Choroid plexus epithelial cell (primary cell): ENCODE results near the gene CEP70.
A peak's percentile ranks its signal among the peaks of the same experiment; 100 is the strongest.
"Not testable (repeated sequence)": the region's sequence is repeated elsewhere in the genome, so short reads cannot be mapped to it uniquely, and the experiment has no call there.

Source experiments
- DNase-seq: peaks from one replicate; pipeline ENCODE4 v3.0.0-alpha.2; 2010; ENCODE audit warnings: low read depth
- H3K4me3 ChIP-seq: 2 replicates; pipeline ENCODE4 v1.5.1; 2011; ENCODE audit warnings: low read depth, mild to moderate bottlenecking, control low read depth, low read length, moderate library complexity
- TF ChIP-seq, protein P1 (sequence below): conservative IDR thresholded peaks from 2 replicates; pipeline ENCODE4 v1.5.1; 2011; ENCODE audit warnings: low read depth, mild to moderate bottlenecking, control low read depth, inconsistent platforms, low read length, moderate library complexity

CEP70 gene

DNA sequence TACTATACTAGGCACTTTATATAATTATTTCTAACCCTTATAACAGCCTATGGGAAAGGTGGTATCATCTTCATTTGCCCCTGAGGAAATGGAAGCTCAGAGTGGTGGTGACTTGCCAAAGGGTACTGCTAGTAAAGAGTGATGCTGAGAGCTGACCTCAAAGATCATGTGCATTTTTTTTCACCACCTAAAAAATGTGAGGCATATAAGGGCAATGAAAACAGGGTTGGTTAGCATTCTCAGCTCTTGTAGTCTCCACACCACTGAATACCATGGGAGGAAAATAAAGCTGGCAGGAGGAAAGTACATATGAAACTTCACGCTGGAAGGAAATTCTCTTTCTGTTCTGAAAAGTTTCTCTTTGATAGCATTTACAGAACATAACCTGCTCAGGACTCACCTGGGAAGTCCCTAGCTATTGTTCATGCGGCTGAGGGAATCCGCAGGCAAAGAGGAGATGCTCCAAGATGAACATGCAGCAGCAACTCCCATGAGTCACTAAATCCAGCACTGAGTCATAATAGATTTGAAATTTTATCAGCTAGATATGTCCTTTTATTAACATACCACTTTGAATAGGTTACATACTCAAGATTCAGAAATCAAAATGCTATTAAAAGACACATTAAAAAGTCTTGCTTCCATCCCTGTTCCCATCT, 31.8 kb upstream of the CEP70 start:
- peak; percentile 55 for DNase-seq
- H3K4me3 ChIP-seq: no peak overlapping the region
- TF ChIP-seq, protein P1, sequence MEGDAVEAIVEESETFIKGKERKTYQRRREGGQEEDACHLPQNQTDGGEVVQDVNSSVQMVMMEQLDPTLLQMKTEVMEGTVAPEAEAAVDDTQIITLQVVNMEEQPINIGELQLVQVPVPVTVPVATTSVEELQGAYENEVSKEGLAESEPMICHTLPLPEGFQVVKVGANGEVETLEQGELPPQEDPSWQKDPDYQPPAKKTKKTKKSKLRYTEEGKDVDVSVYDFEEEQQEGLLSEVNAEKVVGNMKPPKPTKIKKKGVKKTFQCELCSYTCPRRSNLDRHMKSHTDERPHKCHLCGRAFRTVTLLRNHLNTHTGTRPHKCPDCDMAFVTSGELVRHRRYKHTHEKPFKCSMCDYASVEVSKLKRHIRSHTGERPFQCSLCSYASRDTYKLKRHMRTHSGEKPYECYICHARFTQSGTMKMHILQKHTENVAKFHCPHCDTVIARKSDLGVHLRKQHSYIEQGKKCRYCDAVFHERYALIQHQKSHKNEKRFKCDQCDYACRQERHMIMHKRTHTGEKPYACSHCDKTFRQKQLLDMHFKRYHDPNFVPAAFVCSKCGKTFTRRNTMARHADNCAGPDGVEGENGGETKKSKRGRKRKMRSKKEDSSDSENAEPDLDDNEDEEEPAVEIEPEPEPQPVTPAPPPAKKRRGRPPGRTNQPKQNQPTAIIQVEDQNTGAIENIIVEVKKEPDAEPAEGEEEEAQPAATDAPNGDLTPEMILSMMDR: no peak

DNA sequence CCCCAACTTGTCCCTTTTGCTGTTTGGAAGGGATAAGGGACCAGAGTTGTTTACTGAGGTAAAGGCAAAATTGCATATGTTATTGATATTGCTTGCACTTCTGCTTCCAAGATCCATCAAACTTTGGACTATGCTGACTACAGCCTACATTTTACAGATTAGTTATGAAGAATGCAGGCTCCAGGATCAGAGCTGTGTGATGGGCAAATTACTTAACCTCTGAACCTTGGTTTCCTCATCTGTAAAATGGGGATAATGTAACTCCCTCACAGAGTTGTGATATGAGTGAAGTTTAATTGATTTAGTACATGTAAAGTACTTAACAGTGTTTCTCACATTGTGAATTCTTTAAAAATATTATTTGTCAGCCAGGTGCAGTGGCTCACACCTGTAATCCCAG, 30.5 kb upstream of the CEP70 start:
- H3K4me3 ChIP-seq: no peak overlapping the region
- no peak for DNase-seq
- TF ChIP-seq, protein P1: no peak

DNA sequence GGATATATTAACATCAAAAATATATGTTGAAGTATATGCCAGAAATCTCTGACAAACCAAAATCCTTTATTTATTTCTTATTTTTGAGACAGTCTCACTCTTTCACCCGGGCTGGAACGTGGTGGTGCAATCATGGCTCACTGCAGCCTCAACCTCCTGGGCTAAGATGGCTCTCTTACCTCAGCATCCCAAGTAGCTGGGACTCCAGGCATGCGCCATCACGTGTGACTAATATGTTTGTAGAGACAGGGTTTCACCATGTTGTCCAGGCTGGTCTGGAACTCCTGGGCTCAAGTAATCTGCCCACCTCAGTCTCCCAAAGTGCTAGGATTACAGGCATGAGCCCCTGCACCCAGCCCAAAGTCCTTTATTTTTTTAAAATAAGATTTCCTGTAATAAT, 26.4 kb upstream of the CEP70 start:
- H3K4me3 ChIP-seq: no peak overlapping the region
- TF ChIP-seq, protein P1: no peak
- no peak for DNase-seq

DNA sequence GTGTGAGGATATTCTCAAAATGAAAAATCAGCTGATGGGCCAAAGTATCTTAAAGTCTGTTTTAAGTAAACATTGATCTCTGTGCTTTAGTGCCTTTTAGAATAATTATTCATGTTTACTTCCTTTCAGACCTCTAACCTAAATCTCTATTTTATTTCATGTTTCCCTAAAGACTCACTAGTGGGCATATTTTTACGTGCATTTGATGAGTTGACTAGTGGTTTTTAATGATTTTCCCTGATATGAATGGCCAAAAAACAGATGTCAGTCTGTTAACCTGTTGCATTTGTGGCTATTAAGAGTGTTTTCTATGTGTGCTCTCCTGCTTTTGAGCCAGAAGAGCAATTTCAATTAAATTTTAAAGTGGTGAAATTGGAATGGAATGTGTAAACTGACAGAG, 21.4 kb upstream of the CEP70 start:
- TF ChIP-seq, protein P1: no peak
- H3K4me3 ChIP-seq: no peak overlapping the region
- no peak for DNase-seq

DNA sequence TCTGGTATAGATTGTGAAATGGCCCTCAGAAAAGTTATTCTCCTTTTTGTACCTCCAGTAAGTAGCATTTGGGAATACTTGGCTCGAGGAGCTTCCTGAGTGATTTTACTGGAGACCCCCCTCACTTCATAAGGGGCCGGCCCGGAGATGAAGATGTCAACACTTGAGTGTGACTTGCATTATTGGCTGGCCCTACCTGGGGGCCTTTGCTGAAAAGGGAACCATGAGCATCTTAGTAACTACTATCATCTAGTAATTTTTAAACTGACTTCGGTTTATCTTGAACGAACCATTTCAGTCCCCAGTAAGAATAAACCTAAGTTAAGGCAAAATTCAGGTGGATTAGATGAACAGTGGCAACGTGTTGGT, 15.8 kb upstream of the CEP70 start:
- DNase-seq: no peak
- TF ChIP-seq, protein P1: no peak
- H3K4me3 ChIP-seq: no peak overlapping the region

DNA sequence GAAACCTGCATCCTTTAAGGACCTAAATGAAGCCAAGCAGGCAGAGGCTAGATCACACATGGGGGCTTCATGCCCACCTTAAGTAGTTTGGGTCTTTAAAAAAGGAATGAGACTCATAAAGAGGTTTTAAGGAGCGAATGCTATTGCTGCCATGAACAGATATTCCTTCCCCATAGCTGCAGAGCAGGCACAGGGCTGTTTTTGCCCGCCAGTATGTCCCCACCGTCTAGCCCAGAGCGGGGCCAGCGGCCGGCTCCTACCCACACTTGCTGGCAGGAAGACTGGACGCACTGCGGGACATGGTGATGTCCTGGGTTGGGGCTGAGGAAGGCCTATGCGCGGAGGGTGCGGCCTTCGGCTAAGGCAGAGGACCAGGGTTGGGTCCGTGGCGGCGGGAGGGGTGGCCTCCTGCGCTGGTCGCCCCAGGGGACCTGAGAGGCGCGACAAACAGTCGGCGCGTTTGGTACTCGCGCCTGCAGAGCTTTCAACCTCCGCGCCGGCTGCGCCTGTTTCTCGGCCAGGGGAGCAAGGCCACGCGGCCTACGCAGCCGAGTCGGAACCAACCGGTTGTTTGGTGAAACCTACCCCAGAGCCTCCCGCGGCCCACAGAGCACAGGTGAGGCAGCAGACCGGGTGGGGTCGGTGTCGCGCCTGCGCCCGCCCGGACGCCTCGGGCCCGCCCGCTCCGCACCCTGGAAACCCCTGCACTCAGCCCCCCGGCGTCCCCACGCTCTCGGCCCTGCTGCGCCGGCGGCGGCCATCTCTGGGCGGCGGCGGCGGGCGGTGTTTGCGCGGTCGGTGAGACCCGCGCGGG, 14.5 kb upstream of the CEP70 start, which contains the start of gene FAIM:
TSS of gene FAIM (plus strand) at position 450 of the 814 bp plus-strand sequence. CDS start 10,956 bp downstream, outside the sequence.
- H3K4me3 ChIP-seq: peak within 1 kb of the TSS; percentile 71
- peak; percentile 74 for DNase-seq
- TF ChIP-seq, protein P1: no peak

DNA sequence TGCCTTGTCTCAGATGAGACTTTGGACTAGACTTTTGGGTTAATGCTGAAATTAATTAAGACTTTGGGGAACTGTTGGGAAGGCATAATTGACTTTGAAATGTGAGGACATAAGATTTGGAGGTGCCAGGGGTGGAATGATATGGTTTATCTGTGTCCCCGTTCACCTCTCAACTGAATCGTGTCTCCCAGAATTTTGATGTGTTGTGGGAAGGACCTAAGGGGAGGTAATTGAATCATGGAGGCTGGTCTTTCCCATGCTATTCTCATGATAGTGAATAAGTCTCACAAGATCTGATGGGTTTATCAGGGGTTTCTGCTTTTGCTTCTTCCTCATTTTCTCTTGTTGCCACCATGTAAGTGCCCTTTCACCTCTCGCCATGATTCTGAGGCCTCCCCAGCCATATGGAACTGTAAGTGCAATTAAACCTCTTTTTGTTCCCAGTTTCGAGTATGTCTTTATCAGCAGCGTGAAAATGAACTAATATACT, 10.1 kb upstream of the CEP70 start:
- DNase-seq: not testable (repeated sequence)

DNA sequence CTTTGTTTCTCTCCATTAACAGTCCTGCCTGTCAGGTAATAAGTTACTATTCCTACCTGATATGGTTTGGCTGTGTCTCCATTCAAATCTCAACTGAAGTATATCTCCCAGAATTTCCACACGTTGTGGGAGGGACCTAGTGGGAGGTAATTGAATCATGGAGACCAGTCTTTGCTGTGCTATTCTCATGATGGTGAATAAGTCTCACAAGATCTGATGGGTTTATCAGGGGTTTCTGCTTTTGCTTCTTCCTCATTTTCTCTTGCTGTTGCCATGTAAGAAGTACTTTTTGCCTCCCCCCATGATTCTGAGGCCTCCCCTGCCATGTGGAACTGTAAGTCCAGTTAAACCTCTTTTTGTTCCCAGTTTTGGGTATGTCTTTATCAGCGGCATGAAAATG, 7.6 kb upstream of the CEP70 start:
- H3K4me3 ChIP-seq, DNase-seq: not testable (repeated sequence)

More for the DNA sequence above, 10.1 kb upstream of the CEP70 start:
- not testable (repeated sequence) for H3K4me3 ChIP-seq
